ENCODE data around the gene GLIPR2.

The GLIPR2 gene

GRCh38 chr9:36121971-36122370 is 14.6 kb upstream of the GLIPR2 start:
- no peak for TF ChIP-seq CTCF (IDR thresholded peaks at IDR 0.05; ENCODE audit: insufficient read depth, low read length, poor library complexity, severe bottlenecking)
- Histone ChIP-seq H3K27me3 (replicated peaks; ENCODE audit: control insufficient read depth, insufficient read depth, low read length) (no peaks in the 10 kb centered on the region; the same call in 1 of the 2 replicates), H3K36me3 (ENCODE audit: control insufficient read depth, insufficient read depth, low read length) (no peaks in the 10 kb centered on the region), H3K4me3 (replicated peaks; ENCODE audit: low read depth, low read length) (no peak overlapping the region)
- DNase-seq (ENCODE audit: extremely low read depth, insufficient read length), result no peak

- Histone ChIP-seq H3K4me3 (replicated peaks; ENCODE audit: low read depth, low read length) (no peak overlapping the region), H3K27me3 (replicated peaks; ENCODE audit: control insufficient read depth, insufficient read depth, low read length) (no peaks in the 10 kb centered on the region; the same call in 1 of the 2 replicates), H3K36me3 (ENCODE audit: control insufficient read depth, insufficient read depth, low read length) (no peaks in the 10 kb centered on the region)
- DNase-seq (ENCODE audit: extremely low read depth, insufficient read length), result no peak
- no peak for TF ChIP-seq CTCF (IDR thresholded peaks at IDR 0.05; ENCODE audit: insufficient read depth, low read length, poor library complexity, severe bottlenecking)
Observed at GRCh38 chr9:36123515-36123914, 13.0 kb upstream of the GLIPR2 start.

GRCh38 chr9:36125062-36125855 is 11.3 kb upstream of the GLIPR2 start:
- no peak for DNase-seq (ENCODE audit: extremely low read depth, insufficient read length)
- Histone ChIP-seq H3K27me3 (replicated peaks; ENCODE audit: control insufficient read depth, insufficient read depth, low read length) (no peaks in the 10 kb centered on the region; the same call in 1 of the 2 replicates), H3K36me3 (ENCODE audit: control insufficient read depth, insufficient read depth, low read length) (no peaks in the 10 kb centered on the region), H3K4me3 (replicated peaks; ENCODE audit: low read depth, low read length) (no peak overlapping the region)
- no peak for TF ChIP-seq CTCF (IDR thresholded peaks at IDR 0.05; ENCODE audit: insufficient read depth, low read length, poor library complexity, severe bottlenecking)

GRCh38 chr9:36126016-36126730 is 10.4 kb upstream of the GLIPR2 start:
- no peaks in the 10 kb centered on the region for H3K36me3 ChIP-seq (ENCODE audit: control insufficient read depth, insufficient read depth, low read length)
- H3K27me3 ChIP-seq (replicated peaks; ENCODE audit: control insufficient read depth, insufficient read depth, low read length), result no peaks in the 10 kb centered on the region
- H3K4me3 ChIP-seq (replicated peaks; ENCODE audit: low read depth, low read length), result no peak overlapping the region
- DNase-seq (ENCODE audit: extremely low read depth, insufficient read length), result no peak
- no peak for TF ChIP-seq CTCF (IDR thresholded peaks at IDR 0.05; ENCODE audit: insufficient read depth, low read length, poor library complexity, severe bottlenecking)

GRCh38 chr9:36127652-36128244 is 8.8 kb upstream of the GLIPR2 start:
- no peaks in the 10 kb centered on the region for H3K27me3 ChIP-seq (replicated peaks; ENCODE audit: control insufficient read depth, insufficient read depth, low read length)
- TF ChIP-seq CTCF (IDR thresholded peaks at IDR 0.05; ENCODE audit: insufficient read depth, low read length, poor library complexity, severe bottlenecking), result no peak

More at GRCh38 chr9:36127652-36128244, 8.8 kb upstream of the GLIPR2 start:
- Histone ChIP-seq H3K4me3 (replicated peaks; ENCODE audit: low read depth, low read length) (no peak overlapping the region), H3K36me3 (ENCODE audit: control insufficient read depth, insufficient read depth, low read length) (no peaks in the 10 kb centered on the region)
- DNase-seq (ENCODE audit: extremely low read depth, insufficient read length), result no peak

Data from GM06990 (cell line).